ENCODE data around the gene RBFOX1. TPM values are rescaled to one million over a fixed set of nuclear protein-coding genes. Genes with fewer than 3 reads are reported as not detected.

Gene RBFOX1
- total RNA-seq, 1 donor from 2014 or later: 0.69 TPM

- Mint-ChIP-seq H3K4me3 (ENCODE audit: unreplicated experiment) (no peak overlapping the region), H3K9me3 (ENCODE audit: unreplicated experiment) (peaks cover 26% of the 10 kb centered on the region), H3K4me1 (ENCODE audit: unreplicated experiment) (no peaks in the 10 kb centered on the region), H3K36me3 (ENCODE audit: low read depth, unreplicated experiment) (no peaks in the 10 kb centered on the region), H3K27me3 (ENCODE audit: unreplicated experiment) (peaks cover 2% of the 10 kb centered on the region), H3K27ac (ENCODE audit: unreplicated experiment) (no peak overlapping the region)
- TF ChIP-seq, protein P1, sequence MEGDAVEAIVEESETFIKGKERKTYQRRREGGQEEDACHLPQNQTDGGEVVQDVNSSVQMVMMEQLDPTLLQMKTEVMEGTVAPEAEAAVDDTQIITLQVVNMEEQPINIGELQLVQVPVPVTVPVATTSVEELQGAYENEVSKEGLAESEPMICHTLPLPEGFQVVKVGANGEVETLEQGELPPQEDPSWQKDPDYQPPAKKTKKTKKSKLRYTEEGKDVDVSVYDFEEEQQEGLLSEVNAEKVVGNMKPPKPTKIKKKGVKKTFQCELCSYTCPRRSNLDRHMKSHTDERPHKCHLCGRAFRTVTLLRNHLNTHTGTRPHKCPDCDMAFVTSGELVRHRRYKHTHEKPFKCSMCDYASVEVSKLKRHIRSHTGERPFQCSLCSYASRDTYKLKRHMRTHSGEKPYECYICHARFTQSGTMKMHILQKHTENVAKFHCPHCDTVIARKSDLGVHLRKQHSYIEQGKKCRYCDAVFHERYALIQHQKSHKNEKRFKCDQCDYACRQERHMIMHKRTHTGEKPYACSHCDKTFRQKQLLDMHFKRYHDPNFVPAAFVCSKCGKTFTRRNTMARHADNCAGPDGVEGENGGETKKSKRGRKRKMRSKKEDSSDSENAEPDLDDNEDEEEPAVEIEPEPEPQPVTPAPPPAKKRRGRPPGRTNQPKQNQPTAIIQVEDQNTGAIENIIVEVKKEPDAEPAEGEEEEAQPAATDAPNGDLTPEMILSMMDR (IDR thresholded peaks at IDR 0.05; ENCODE audit: unreplicated experiment): no peak
- DNase-seq (ENCODE audit: low spot score): no peak
Measured at GRCh38 chr16:7366041-7366440, 33.4 kb downstream of the RBFOX1 start.

DNA sequence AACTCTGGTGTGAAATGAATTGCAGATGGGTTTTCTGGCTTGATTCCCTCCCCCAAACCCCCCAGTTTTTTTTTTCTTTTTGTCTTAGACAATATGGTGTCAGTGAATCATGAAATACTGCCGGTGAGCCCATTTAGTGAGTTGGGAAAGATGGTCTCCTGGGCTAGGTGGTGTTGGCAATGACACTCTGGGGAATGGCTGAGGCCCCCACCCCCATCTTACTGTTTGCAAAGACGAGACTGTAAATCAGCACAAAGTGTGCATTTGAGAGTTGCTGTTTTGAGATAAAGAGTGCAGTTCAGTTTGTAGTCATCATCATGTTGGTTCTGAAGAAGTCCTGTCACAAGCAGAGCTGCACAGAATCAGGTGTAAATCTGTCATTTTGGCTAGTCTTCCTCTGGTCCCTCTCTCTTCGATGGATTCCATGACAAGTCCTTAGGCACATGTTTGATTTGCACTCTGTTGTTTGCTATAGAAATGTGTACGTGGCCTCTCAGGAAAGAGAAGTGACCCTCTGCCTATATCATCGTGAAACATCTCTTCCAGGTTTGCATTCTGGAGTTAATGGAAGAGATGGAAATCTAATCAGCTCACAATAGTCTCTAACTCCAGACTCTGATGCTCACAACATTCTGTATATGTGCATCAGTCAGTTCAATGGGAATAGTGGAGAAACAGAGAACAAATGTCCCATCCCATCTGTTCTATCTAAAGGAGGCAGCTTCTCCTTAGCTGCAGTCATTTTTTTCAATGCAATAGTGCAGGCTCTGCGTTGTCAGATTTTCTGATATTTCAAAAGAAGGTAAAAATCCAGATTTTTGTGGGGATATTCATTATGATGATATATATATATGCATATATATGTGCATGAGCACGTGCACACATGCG is 34.6 kb downstream of the RBFOX1 start:
- H3K27me3 Mint-ChIP-seq (ENCODE audit: unreplicated experiment): peaks cover 2% of the 10 kb centered on the region
- no peak for DNase-seq (ENCODE audit: low spot score)
- no peaks in the 10 kb centered on the region for H3K36me3 Mint-ChIP-seq (ENCODE audit: low read depth, unreplicated experiment)
- no peak overlapping the region for H3K4me3 Mint-ChIP-seq (ENCODE audit: unreplicated experiment)
- H3K4me1 Mint-ChIP-seq (ENCODE audit: unreplicated experiment): no peaks in the 10 kb centered on the region
- H3K9me3 Mint-ChIP-seq (ENCODE audit: unreplicated experiment): peaks cover 26% of the 10 kb centered on the region
- H3K27ac Mint-ChIP-seq (ENCODE audit: unreplicated experiment): no peak overlapping the region
- TF ChIP-seq, protein P1 (IDR thresholded peaks at IDR 0.05; ENCODE audit: unreplicated experiment): no peak

- no peak overlapping the region for H3K4me3 Mint-ChIP-seq (ENCODE audit: unreplicated experiment)
- no peaks in the 10 kb centered on the region for H3K4me1 Mint-ChIP-seq (ENCODE audit: unreplicated experiment)
- no peak for DNase-seq (ENCODE audit: low spot score)
- H3K36me3 Mint-ChIP-seq (ENCODE audit: low read depth, unreplicated experiment): no peaks in the 10 kb centered on the region
- peaks cover 24% of the 10 kb centered on the region for H3K9me3 Mint-ChIP-seq (ENCODE audit: unreplicated experiment)
- H3K27ac Mint-ChIP-seq (ENCODE audit: unreplicated experiment): no peak overlapping the region
- TF ChIP-seq, protein P1 (IDR thresholded peaks at IDR 0.05; ENCODE audit: unreplicated experiment): no peak
- H3K27me3 Mint-ChIP-seq (ENCODE audit: unreplicated experiment): peaks cover 3% of the 10 kb centered on the region
Measured at GRCh38 chr16:7369204-7369603, 36.6 kb downstream of the RBFOX1 start.

GRCh38 chr16:7372095-7372494 is 39.5 kb downstream of the RBFOX1 start:
- DNase-seq (ENCODE audit: low spot score): no peak
- Mint-ChIP-seq H3K36me3 (ENCODE audit: low read depth, unreplicated experiment) (no peaks in the 10 kb centered on the region), H3K27me3 (ENCODE audit: unreplicated experiment) (peaks cover 1% of the 10 kb centered on the region), H3K9me3 (ENCODE audit: unreplicated experiment) (peaks cover 15% of the 10 kb centered on the region), H3K27ac (ENCODE audit: unreplicated experiment) (no peak overlapping the region), H3K4me1 (ENCODE audit: unreplicated experiment) (no peaks in the 10 kb centered on the region), H3K4me3 (ENCODE audit: unreplicated experiment) (no peak overlapping the region)
- TF ChIP-seq, protein P1 (IDR thresholded peaks at IDR 0.05; ENCODE audit: unreplicated experiment): no peak

GRCh38 chr16:7373776-7374175 is 41.1 kb downstream of the RBFOX1 start:
- no peak overlapping the region for H3K27ac Mint-ChIP-seq (ENCODE audit: unreplicated experiment)
- no peaks in the 10 kb centered on the region for H3K4me1 Mint-ChIP-seq (ENCODE audit: unreplicated experiment)
- DNase-seq (ENCODE audit: low spot score): no peak
- peaks cover 20% of the 10 kb centered on the region for H3K9me3 Mint-ChIP-seq (ENCODE audit: unreplicated experiment)
- TF ChIP-seq, protein P1 (IDR thresholded peaks at IDR 0.05; ENCODE audit: unreplicated experiment): no peak
- H3K36me3 Mint-ChIP-seq (ENCODE audit: low read depth, unreplicated experiment): no peaks in the 10 kb centered on the region
- peaks cover 1% of the 10 kb centered on the region for H3K27me3 Mint-ChIP-seq (ENCODE audit: unreplicated experiment)
- no peak overlapping the region for H3K4me3 Mint-ChIP-seq (ENCODE audit: unreplicated experiment)

All from endothelial cell (in vitro differentiated cells).